ENCODE data around the gene ACTRT2. TPM values are rescaled to one million over a fixed set of nuclear protein-coding genes. Genes with fewer than 3 reads are reported as not detected.

ACTRT2 gene
- total RNA-seq, 1 donor from 2014 or later = not detected

- DNase-seq (ENCODE audit: low read depth) (no peak), FAIRE-seq (no peak)
- H3K36me3 ChIP-seq (ENCODE audit: control insufficient read depth, insufficient read depth, low read length) = no peaks in the 10 kb centered on the region
- no peak overlapping the region for H3K4me3 ChIP-seq (ENCODE audit: low read depth, low read length)
- no peaks in the 10 kb centered on the region for H3K27me3 ChIP-seq (ENCODE audit: control insufficient read depth, insufficient read depth, low read length)
- TF ChIP-seq CTCF (IDR thresholded peaks at IDR 0.05; ENCODE audit: insufficient read depth, low read length, severe bottlenecking) = no peak
Measured at GRCh38 chr1:3019516-3020051, 1.7 kb upstream of the ACTRT2 start.

- FAIRE-seq (no peak), DNase-seq (ENCODE audit: low read depth) (no peak)
- H3K36me3 ChIP-seq (ENCODE audit: control insufficient read depth, insufficient read depth, low read length) = no peaks in the 10 kb centered on the region
- no peaks in the 10 kb centered on the region for H3K27me3 ChIP-seq (ENCODE audit: control insufficient read depth, insufficient read depth, low read length)
- no peak for TF ChIP-seq CTCF (IDR thresholded peaks at IDR 0.05; ENCODE audit: insufficient read depth, low read length, severe bottlenecking)
- H3K4me3 ChIP-seq (ENCODE audit: low read depth, low read length) = no peak overlapping the region
Measured at GRCh38 chr1:3020263-3020909, 881 bp upstream of the ACTRT2 start.

- no peaks in the 10 kb centered on the region for H3K27me3 ChIP-seq (ENCODE audit: control insufficient read depth, insufficient read depth, low read length)
- FAIRE-seq (no peak), DNase-seq (ENCODE audit: low read depth) (no peak)
- no peak for TF ChIP-seq CTCF (IDR thresholded peaks at IDR 0.05; ENCODE audit: insufficient read depth, low read length, severe bottlenecking)
- no peaks in the 10 kb centered on the region for H3K36me3 ChIP-seq (ENCODE audit: control insufficient read depth, insufficient read depth, low read length)
- H3K4me3 ChIP-seq (ENCODE audit: low read depth, low read length) = no peak overlapping the region
Measured at GRCh38 chr1:3021801-3022401, 634 bp downstream of the ACTRT2 start.

- FAIRE-seq = no peak
- DNase-seq (ENCODE audit: low read depth) = no peak
- no peaks in the 10 kb centered on the region for H3K27me3 ChIP-seq (ENCODE audit: control insufficient read depth, insufficient read depth, low read length)
- TF ChIP-seq CTCF (IDR thresholded peaks at IDR 0.05; ENCODE audit: insufficient read depth, low read length, severe bottlenecking) = no peak
- no peak overlapping the region for H3K4me3 ChIP-seq (ENCODE audit: low read depth, low read length)
- no peaks in the 10 kb centered on the region for H3K36me3 ChIP-seq (ENCODE audit: control insufficient read depth, insufficient read depth, low read length)
Measured at GRCh38 chr1:3022511-3022973, 1.3 kb downstream of the ACTRT2 start.

- DNase-seq (ENCODE audit: low read depth) = no peak
- no peak overlapping the region for H3K4me3 ChIP-seq (ENCODE audit: low read depth, low read length)
- no peak for FAIRE-seq
- no peak for TF ChIP-seq CTCF (IDR thresholded peaks at IDR 0.05; ENCODE audit: insufficient read depth, low read length, severe bottlenecking)
- no peaks in the 10 kb centered on the region for H3K36me3 ChIP-seq (ENCODE audit: control insufficient read depth, insufficient read depth, low read length)
- no peaks in the 10 kb centered on the region for H3K27me3 ChIP-seq (ENCODE audit: control insufficient read depth, insufficient read depth, low read length)
Measured at GRCh38 chr1:3022976-3023375, 1.7 kb downstream of the ACTRT2 start.

Data from bronchial epithelial cell (primary cell).